ENCODE data around the gene DIP2B.

Gene DIP2B

GRCh38 chr12:50525422-50525821 lies 20.6 kb downstream of the DIP2B start:
- Histone ChIP-seq H3K36me3 (peaks cover 3% of the 10 kb centered on the region; the same call in 1 of the 2 replicates), H3K27me3 (no peaks in the 10 kb centered on the region), H3K4me1 (no peaks in the 10 kb centered on the region), H3K9me3 (no peaks in the 10 kb centered on the region), H3K4me3 (ENCODE audit: low read depth, low read length) (no peak overlapping the region)
- TF ChIP-seq CTCF (IDR thresholded peaks at IDR 0.05; ENCODE audit: low read depth, low read length), result no peak
- no peak for DNase-seq

GRCh38 chr12:50527359-50527726 lies 22.6 kb downstream of the DIP2B start:
- no peak for DNase-seq
- TF ChIP-seq CTCF (IDR thresholded peaks at IDR 0.05; ENCODE audit: low read depth, low read length), result no peak
- peaks cover 3% of the 10 kb centered on the region; the same call in 1 of the 2 replicates for H3K36me3 ChIP-seq
- H3K9me3 ChIP-seq, result no peaks in the 10 kb centered on the region
- H3K4me3 ChIP-seq (ENCODE audit: low read depth, low read length), result no peak overlapping the region
- H3K4me1 ChIP-seq, result no peaks in the 10 kb centered on the region
- H3K27me3 ChIP-seq, result no peaks in the 10 kb centered on the region

GRCh38 chr12:50528800-50529199 lies 24.0 kb downstream of the DIP2B start:
- TF ChIP-seq CTCF (IDR thresholded peaks at IDR 0.05; ENCODE audit: low read depth, low read length), result no peak
- peaks cover 3% of the 10 kb centered on the region; the same call in 1 of the 2 replicates for H3K36me3 ChIP-seq
- H3K9me3 ChIP-seq, result no peaks in the 10 kb centered on the region
- no peaks in the 10 kb centered on the region for H3K27me3 ChIP-seq
- H3K4me3 ChIP-seq (ENCODE audit: low read depth, low read length), result no peak overlapping the region
- DNase-seq, result no peak
- no peaks in the 10 kb centered on the region for H3K4me1 ChIP-seq

GRCh38 chr12:50529345-50529744 lies 24.6 kb downstream of the DIP2B start:
- no peak for TF ChIP-seq CTCF (IDR thresholded peaks at IDR 0.05; ENCODE audit: low read depth, low read length)
- no peak for DNase-seq
- peaks cover 3% of the 10 kb centered on the region for H3K36me3 ChIP-seq
- H3K27me3 ChIP-seq, result no peaks in the 10 kb centered on the region
- no peaks in the 10 kb centered on the region for H3K4me1 ChIP-seq
- H3K4me3 ChIP-seq (ENCODE audit: low read depth, low read length), result no peak overlapping the region
- no peaks in the 10 kb centered on the region for H3K9me3 ChIP-seq

GRCh38 chr12:50530532-50530931 lies 25.7 kb downstream of the DIP2B start:
- Histone ChIP-seq H3K36me3 (peaks cover 3% of the 10 kb centered on the region), H3K4me1 (no peaks in the 10 kb centered on the region), H3K4me3 (ENCODE audit: low read depth, low read length) (no peak overlapping the region), H3K27me3 (no peaks in the 10 kb centered on the region), H3K9me3 (no peaks in the 10 kb centered on the region)
- no peak for DNase-seq
- TF ChIP-seq CTCF (IDR thresholded peaks at IDR 0.05; ENCODE audit: low read depth, low read length), result no peak

- no peak for TF ChIP-seq CTCF (IDR thresholded peaks at IDR 0.05; ENCODE audit: low read depth, low read length)
- no peaks in the 10 kb centered on the region for H3K27me3 ChIP-seq
- no peak for DNase-seq
- H3K36me3 ChIP-seq, result no peaks in the 10 kb centered on the region; the same call in 1 of the 2 replicates
- no peaks in the 10 kb centered on the region; the same call in 1 of the 2 replicates for H3K4me1 ChIP-seq
- no peaks in the 10 kb centered on the region for H3K9me3 ChIP-seq
- no peak overlapping the region for H3K4me3 ChIP-seq (ENCODE audit: low read depth, low read length)
Observed at GRCh38 chr12:50533203-50533584, 28.4 kb downstream of the DIP2B start.

Measured in BE2C (cell line).